Neural cell (in vitro differentiated cells): ENCODE results near the gene RASGEF1C. TPM values are rescaled to one million over a fixed set of nuclear protein-coding genes. Genes with fewer than 3 reads are reported as not detected.

ENCODE experiments used
- H2AFZ ChIP-seq: fragments of 200-600, 300-800 bp; sonication (generic), shearing (Covaris generic); 2 replicates; pipeline ENCODE4 v1.6.0; 2014; ENCODE audit warnings: low read depth, mild to moderate bottlenecking, antibody characterized with exemption, low read length, moderate library complexity
- H3F3A ChIP-seq: fragments of 200-600 bp; shearing (Covaris generic); 2 replicates; pipeline ENCODE4 v1.6.1; 2016; ENCODE audit warnings: mild to moderate bottlenecking, moderate library complexity, mixed read lengths, antibody characterized with exemption, low read length; ENCODE audit not compliant: insufficient read depth, poor library complexity, severe bottlenecking
- H3K27ac ChIP-seq: fragments of 200-600, 300-800 bp; sonication (generic), shearing (Covaris generic); 2 replicates; pipeline ENCODE4 v1.5.1; 2014; ENCODE audit warnings: mild to moderate bottlenecking, low read length, moderate library complexity
- H3K27me3 ChIP-seq: fragments of 300-800, 200-600 bp; sonication (generic), shearing (Covaris generic); 2 replicates; pipeline ENCODE4 v1.6.0; 2014; ENCODE audit warnings: mild to moderate bottlenecking, low read depth, low read length, moderate library complexity; ENCODE audit not compliant: insufficient read depth
- H3K36me3 ChIP-seq: fragments of 300-800, 200-600 bp; sonication (generic), shearing (Covaris generic); 2 replicates; pipeline ENCODE4 v1.5.1; 2014; ENCODE audit warnings: mild to moderate bottlenecking, antibody characterized with exemption, low read length, moderate library complexity; ENCODE audit not compliant: insufficient read depth
- H3K4me2 ChIP-seq: fragments of 300-800, 200-600 bp; sonication (generic), shearing (Covaris generic); 2 replicates; pipeline ENCODE4 v1.6.0; 2014; ENCODE audit warnings: mild to moderate bottlenecking, low read length
- H3K4me3 ChIP-seq: fragments of 300-800, 200-600 bp; sonication (generic), shearing (Covaris generic); 2 replicates; pipeline ENCODE4 v1.5.1; 2014; ENCODE audit warnings: mild to moderate bottlenecking, low read length, moderate library complexity
- H3K79me2 ChIP-seq: fragments of 200-600 bp; shearing (Covaris generic); replicated peaks from 2 replicates; pipeline ENCODE4 v1.6.0; 2014; ENCODE audit warnings: mild to moderate bottlenecking, low read length, moderate library complexity; ENCODE audit not compliant: insufficient read depth
- H3K9ac ChIP-seq: fragments of 300-800, 200-600 bp; sonication (generic), shearing (Covaris generic); 2 replicates; pipeline ENCODE4 v1.6.1; 2016; ENCODE audit warnings: mild to moderate bottlenecking, low read length, mixed read lengths
- H3K9me2 ChIP-seq: fragments of 200-600 bp; shearing (Covaris generic); 2 replicates; pipeline ENCODE4 v1.6.1; 2016; ENCODE audit warnings: mild to moderate bottlenecking, low read length, mixed read lengths; ENCODE audit not compliant: insufficient read depth
- H3K9me3 ChIP-seq: fragments of 200-600, 300-800 bp; sonication (generic), shearing (Covaris generic); 2 replicates; pipeline ENCODE4 v1.6.1; 2016; ENCODE audit warnings: mild to moderate bottlenecking, mixed run types, low read length, moderate library complexity, mixed read lengths
- H4K20me1 ChIP-seq: fragments of 200-600 bp; shearing (Covaris generic); 2 replicates; pipeline ENCODE4 v1.6.1; 2016; ENCODE audit warnings: mild to moderate bottlenecking, mixed run types; ENCODE audit not compliant: insufficient read depth
- CTCF ChIP-seq: fragments of 450-650 bp; IDR thresholded peaks from 2 replicates; pipeline ENCODE4 v1.5.1; 2014; ENCODE audit warnings: antibody characterized with exemption, mild to moderate bottlenecking, moderate library complexity; ENCODE audit not compliant: poor library complexity, severe bottlenecking
- EP300 ChIP-seq: fragments of 450-650 bp; conservative IDR thresholded peaks from 2 replicates; pipeline ENCODE4 v1.6.1; 2014; ENCODE audit warnings: antibody characterized with exemption, mild to moderate bottlenecking, moderate library complexity; ENCODE audit not compliant: poor library complexity, severe bottlenecking
- EZH2 ChIP-seq: fragments of 200-600, 300-800 bp; shearing (Covaris generic), sonication (generic); IDR thresholded peaks from 2 replicates; pipeline ENCODE4 v1.6.1; 2014; ENCODE audit warnings: antibody characterized with exemption, low read length, borderline replicate concordance, mild to moderate bottlenecking; ENCODE audit not compliant: insufficient read depth, poor library complexity, severe bottlenecking
- MXI1 ChIP-seq: fragments of 450-650 bp; conservative IDR thresholded peaks from 2 replicates; pipeline ENCODE4 v1.6.1; 2014; ENCODE audit warnings: antibody characterized with exemption, mild to moderate bottlenecking; ENCODE audit not compliant: poor library complexity, severe bottlenecking
- POLR2AphosphoS5 ChIP-seq: IDR thresholded peaks from 2 replicates; pipeline ENCODE4 v1.6.1; 2012
- RAD21 ChIP-seq: fragments of 450-650 bp; conservative IDR thresholded peaks from 2 replicates; pipeline ENCODE4 v1.6.1; 2014; ENCODE audit warnings: antibody characterized with exemption, mild to moderate bottlenecking, moderate library complexity
- REST ChIP-seq: IDR thresholded peaks from 2 replicates; pipeline ENCODE4 v1.6.1; 2012; ENCODE audit warnings: borderline replicate concordance
- SMC3 ChIP-seq: fragments of 450-650 bp; conservative IDR thresholded peaks from 2 replicates; pipeline ENCODE4 v1.6.1; 2014; ENCODE audit warnings: antibody characterized with exemption, mild to moderate bottlenecking, moderate library complexity; ENCODE audit not compliant: poor library complexity
- TAF1 ChIP-seq: IDR thresholded peaks from 2 replicates; pipeline ENCODE4 v1.6.1; 2012; ENCODE audit warnings: low read depth
- polyA plus RNA-seq: library from polyadenylated mRNA; depleted of rRNA; stranded (reverse); fragments of >200 nt; gene quantifications from 2 replicates; pipeline ENCODE4 v1.2.3, GENCODE V29; 2014

The RASGEF1C gene
- polyA plus RNA-seq, 1 donor from 2014 or later = 5.3 TPM

GRCh38 chr5:180133551-180133950 lies 75.5 kb downstream of the RASGEF1C start:
- H3K9ac ChIP-seq = no peak overlapping the region
- H3K36me3 ChIP-seq = no peaks in the 10 kb centered on the region
- no peaks in the 10 kb centered on the region for H3K27me3 ChIP-seq
- no peaks in the 10 kb centered on the region for H3K9me3 ChIP-seq
- no peak for TF ChIP-seq MXI1
- no peak overlapping the region for H3K4me2 ChIP-seq
- H3K9me2 ChIP-seq = no peaks in the 10 kb centered on the region
- H4K20me1 ChIP-seq = no peaks in the 10 kb centered on the region
- H3F3A ChIP-seq = no peaks in the 10 kb centered on the region
- no peak overlapping the region for H2AFZ ChIP-seq
- H3K4me3 ChIP-seq = no peak overlapping the region
- H3K79me2 ChIP-seq = no peaks in the 10 kb centered on the region
- H3K27ac ChIP-seq = no peak overlapping the region

- H3K27ac ChIP-seq = no peak overlapping the region
These were observed 76.0 kb downstream of the RASGEF1C start for GRCh38 chr5:180133060-180133459.

GRCh38 chr5:180130876-180131740 lies 77.9 kb downstream of the RASGEF1C start:
- TF ChIP-seq SMC3 (no peak), CTCF (no peak), REST (no peak), MXI1 (no peak), EZH2 (no peak), EP300 (no peak), TAF1 (no peak), RAD21 (no peak), POLR2AphosphoS5 (no peak)
- H3K36me3 ChIP-seq = no peaks in the 10 kb centered on the region
- H3K4me3 ChIP-seq = no peak overlapping the region

More at GRCh38 chr5:180133060-180133459, 76.0 kb downstream of the RASGEF1C start:
- Histone ChIP-seq H3F3A (no peaks in the 10 kb centered on the region), H3K9me2 (no peaks in the 10 kb centered on the region), H3K4me2 (no peak overlapping the region), H2AFZ (no peak overlapping the region), H3K9ac (no peak overlapping the region), H3K9me3 (no peaks in the 10 kb centered on the region), H3K36me3 (no peaks in the 10 kb centered on the region), H3K4me3 (no peak overlapping the region), H3K79me2 (no peaks in the 10 kb centered on the region), H3K27me3 (no peaks in the 10 kb centered on the region), H4K20me1 (no peaks in the 10 kb centered on the region)
- TF ChIP-seq POLR2AphosphoS5 (no peak), SMC3 (no peak), MXI1 (no peak), EZH2 (no peak), TAF1 (no peak), RAD21 (no peak), CTCF (no peak)

More at GRCh38 chr5:180130876-180131740, 77.9 kb downstream of the RASGEF1C start:
- Histone ChIP-seq H3K9ac (no peak overlapping the region), H3K9me2 (no peaks in the 10 kb centered on the region), H3K79me2 (no peaks in the 10 kb centered on the region), H3F3A (no peaks in the 10 kb centered on the region), H3K27me3 (no peaks in the 10 kb centered on the region), H4K20me1 (no peaks in the 10 kb centered on the region), H3K27ac (no peak overlapping the region), H3K4me2 (no peak overlapping the region), H2AFZ (no peak overlapping the region), H3K9me3 (no peaks in the 10 kb centered on the region)
